Mononuclear cell (primary cell): ENCODE results near the gene LRIT1. TPM values are rescaled to one million over a fixed set of nuclear protein-coding genes. Genes with fewer than 3 reads are reported as not detected.
"Not testable (repeated sequence)": the region's sequence is repeated elsewhere in the genome, so short reads cannot be mapped to it uniquely, and the experiment has no call there.

Experiments used
- H3K27me3 ChIP-seq: 2 replicates; pipeline ENCODE4 v1.6.0; 2011; ENCODE audit warnings: low read length, control low read depth; ENCODE audit not compliant: insufficient read depth
- H3K4me1 ChIP-seq: 2 replicates; pipeline ENCODE4 v1.5.1; 2011; ENCODE audit warnings: mild to moderate bottlenecking, low read length, control low read depth; ENCODE audit not compliant: insufficient read depth
- H3K4me3 ChIP-seq: 2 replicates; pipeline ENCODE4 v1.5.1; 2011; ENCODE audit warnings: mild to moderate bottlenecking, low read length, moderate library complexity
- H3K9me3 ChIP-seq: 2 replicates; pipeline ENCODE4 v1.5.1; 2011; ENCODE audit warnings: low read depth, mild to moderate bottlenecking, control low read depth, low read length
- total RNA-seq: library from RNA; depleted of rRNA; stranded (reverse); fragments of >200 nt; gene quantifications from one replicate; pipeline ENCODE4 v1.2.3, GENCODE V29; 2012

The LRIT1 gene
- total RNA-seq: not detected

GRCh38 chr10:84241185-84241790 lies at the start of gene LRIT1:
Gene LRIT1, minus strand, starts transcription at chr10:84241546. Its CDS starts 107 bp downstream, at chr10:84241439.
- peaks cover 3% of the 10 kb centered on the region for H3K27me3 ChIP-seq

GRCh38 chr10:84290235-84290634 lies 48.9 kb upstream of the LRIT1 start:
- H3K9me3 ChIP-seq: no peaks in the 10 kb centered on the region
- H3K4me1 ChIP-seq: no peaks in the 10 kb centered on the region
- H3K27me3 ChIP-seq: no peaks in the 10 kb centered on the region

More at GRCh38 chr10:84241185-84241790, at the start of gene LRIT1:
- H3K4me3 ChIP-seq: no peak within 1 kb of the TSS
- H3K9me3 ChIP-seq: no peaks in the 10 kb centered on the region
- H3K4me1 ChIP-seq: no peaks in the 10 kb centered on the region

GRCh38 chr10:84289521-84290200 lies 48.3 kb upstream of the LRIT1 start:
- Histone ChIP-seq H3K27me3 (no peaks in the 10 kb centered on the region), H3K4me1 (no peaks in the 10 kb centered on the region), H3K4me3 (no peak overlapping the region), H3K9me3 (no peaks in the 10 kb centered on the region)

More at GRCh38 chr10:84290235-84290634, 48.9 kb upstream of the LRIT1 start:
- H3K4me3 ChIP-seq: no peak overlapping the region

- H3K9me3 ChIP-seq: no peaks in the 10 kb centered on the region
- no peak overlapping the region for H3K4me3 ChIP-seq
- no peaks in the 10 kb centered on the region for H3K27me3 ChIP-seq
- no peaks in the 10 kb centered on the region for H3K4me1 ChIP-seq
Measured at GRCh38 chr10:84288151-84288550, 46.8 kb upstream of the LRIT1 start.

- Histone ChIP-seq H3K4me1 (no peaks in the 10 kb centered on the region), H3K9me3 (no peaks in the 10 kb centered on the region), H3K27me3 (no peaks in the 10 kb centered on the region), H3K4me3 (no peak overlapping the region)
Measured at GRCh38 chr10:84286695-84287094, 45.3 kb upstream of the LRIT1 start.

GRCh38 chr10:84279876-84280475 lies 38.6 kb upstream of the LRIT1 start:
- H3K4me3 ChIP-seq, H3K4me1 ChIP-seq, H3K9me3 ChIP-seq, H3K27me3 ChIP-seq: not testable (repeated sequence)

- no peak overlapping the region for H3K4me3 ChIP-seq
- peaks cover 11% of the 10 kb centered on the region for H3K27me3 ChIP-seq
- H3K9me3 ChIP-seq: no peaks in the 10 kb centered on the region
- H3K4me1 ChIP-seq: no peaks in the 10 kb centered on the region
Measured at GRCh38 chr10:84270708-84271107, 29.4 kb upstream of the LRIT1 start.

- Histone ChIP-seq H3K4me3 (no peak overlapping the region), H3K27me3 (peaks cover 7% of the 10 kb centered on the region), H3K9me3 (no peaks in the 10 kb centered on the region), H3K4me1 (no peaks in the 10 kb centered on the region)
Measured at GRCh38 chr10:84269773-84270172, 28.4 kb upstream of the LRIT1 start.

GRCh38 chr10:84269162-84269561 lies 27.8 kb upstream of the LRIT1 start:
- H3K9me3 ChIP-seq: no peaks in the 10 kb centered on the region
- no peaks in the 10 kb centered on the region for H3K4me1 ChIP-seq
- H3K4me3 ChIP-seq: no peak overlapping the region
- peaks cover 7% of the 10 kb centered on the region for H3K27me3 ChIP-seq

GRCh38 chr10:84267503-84268126 lies 26.3 kb upstream of the LRIT1 start:
- peaks cover 11% of the 10 kb centered on the region for H3K27me3 ChIP-seq
- no peaks in the 10 kb centered on the region for H3K4me1 ChIP-seq
- no peak overlapping the region for H3K4me3 ChIP-seq
- H3K9me3 ChIP-seq: no peaks in the 10 kb centered on the region

GRCh38 chr10:84265418-84265817 lies 24.1 kb upstream of the LRIT1 start:
- no peak overlapping the region for H3K4me3 ChIP-seq
- H3K9me3 ChIP-seq: no peaks in the 10 kb centered on the region
- no peaks in the 10 kb centered on the region for H3K4me1 ChIP-seq
- peaks cover 8% of the 10 kb centered on the region for H3K27me3 ChIP-seq

- no peak overlapping the region for H3K4me3 ChIP-seq
- no peaks in the 10 kb centered on the region for H3K4me1 ChIP-seq
- peaks cover 8% of the 10 kb centered on the region for H3K27me3 ChIP-seq
- no peaks in the 10 kb centered on the region for H3K9me3 ChIP-seq
Measured at GRCh38 chr10:84264611-84265141, 23.3 kb upstream of the LRIT1 start.

GRCh38 chr10:84263716-84264115 lies 22.4 kb upstream of the LRIT1 start:
- Histone ChIP-seq H3K27me3 (peaks cover 5% of the 10 kb centered on the region), H3K4me1 (no peaks in the 10 kb centered on the region), H3K9me3 (no peaks in the 10 kb centered on the region), H3K4me3 (no peak overlapping the region)

- no peak overlapping the region for H3K4me3 ChIP-seq
- no peaks in the 10 kb centered on the region for H3K9me3 ChIP-seq
- peaks cover 5% of the 10 kb centered on the region for H3K27me3 ChIP-seq
- H3K4me1 ChIP-seq: no peaks in the 10 kb centered on the region
Measured at GRCh38 chr10:84262190-84262956, 21.0 kb upstream of the LRIT1 start.
